AG04449 (cell line): ENCODE results near the gene IL1RAPL2.

Experiments
- CTCF ChIA-PET: fragments of 350-600 bp; formaldehyde crosslinking; extraction: SDS; loops from one replicate; lab custom pipeline; 2021; ENCODE audit warnings: antibody characterized with exemption; lab: Yijun Ruan, JAX
- POLR2A ChIA-PET: fragments of 400-600, 350-600 bp; formaldehyde crosslinking; extraction: SDS; loops from one replicate; lab custom pipeline; 2020; ENCODE audit warnings: antibody characterized with exemption, inconsistent platforms; lab: Yijun Ruan, JAX
- DNase-seq: peaks from one replicate; pipeline ENCODE4 v3.0.0-alpha.2; 2010; ENCODE audit warnings: low read depth, low spot score
- H3K4me3 ChIP-seq: 2 replicates; pipeline ENCODE4 v1.5.1; 2011; ENCODE audit warnings: low read depth, mild to moderate bottlenecking, control low read depth, low read length
- TF ChIP-seq, protein P1 (sequence below): IDR thresholded peaks from one replicate; pipeline ENCODE4 v1.5.1; 2011; ENCODE audit warnings: mild to moderate bottlenecking, moderate library complexity, low read length, control low read depth, inconsistent platforms; ENCODE audit not compliant: insufficient read depth; ENCODE audit errors: missing control alignments

The IL1RAPL2 gene

GRCh38 chrX:104684077-104684476, 118.1 kb downstream of the IL1RAPL2 start:
- no peak overlapping the region for H3K4me3 ChIP-seq
- POLR2A ChIA-PET, result no interaction called here
- CTCF ChIA-PET, result no interaction called here
- DNase-seq, result no peak
- TF ChIP-seq, protein P1, sequence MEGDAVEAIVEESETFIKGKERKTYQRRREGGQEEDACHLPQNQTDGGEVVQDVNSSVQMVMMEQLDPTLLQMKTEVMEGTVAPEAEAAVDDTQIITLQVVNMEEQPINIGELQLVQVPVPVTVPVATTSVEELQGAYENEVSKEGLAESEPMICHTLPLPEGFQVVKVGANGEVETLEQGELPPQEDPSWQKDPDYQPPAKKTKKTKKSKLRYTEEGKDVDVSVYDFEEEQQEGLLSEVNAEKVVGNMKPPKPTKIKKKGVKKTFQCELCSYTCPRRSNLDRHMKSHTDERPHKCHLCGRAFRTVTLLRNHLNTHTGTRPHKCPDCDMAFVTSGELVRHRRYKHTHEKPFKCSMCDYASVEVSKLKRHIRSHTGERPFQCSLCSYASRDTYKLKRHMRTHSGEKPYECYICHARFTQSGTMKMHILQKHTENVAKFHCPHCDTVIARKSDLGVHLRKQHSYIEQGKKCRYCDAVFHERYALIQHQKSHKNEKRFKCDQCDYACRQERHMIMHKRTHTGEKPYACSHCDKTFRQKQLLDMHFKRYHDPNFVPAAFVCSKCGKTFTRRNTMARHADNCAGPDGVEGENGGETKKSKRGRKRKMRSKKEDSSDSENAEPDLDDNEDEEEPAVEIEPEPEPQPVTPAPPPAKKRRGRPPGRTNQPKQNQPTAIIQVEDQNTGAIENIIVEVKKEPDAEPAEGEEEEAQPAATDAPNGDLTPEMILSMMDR, result no peak

DNA sequence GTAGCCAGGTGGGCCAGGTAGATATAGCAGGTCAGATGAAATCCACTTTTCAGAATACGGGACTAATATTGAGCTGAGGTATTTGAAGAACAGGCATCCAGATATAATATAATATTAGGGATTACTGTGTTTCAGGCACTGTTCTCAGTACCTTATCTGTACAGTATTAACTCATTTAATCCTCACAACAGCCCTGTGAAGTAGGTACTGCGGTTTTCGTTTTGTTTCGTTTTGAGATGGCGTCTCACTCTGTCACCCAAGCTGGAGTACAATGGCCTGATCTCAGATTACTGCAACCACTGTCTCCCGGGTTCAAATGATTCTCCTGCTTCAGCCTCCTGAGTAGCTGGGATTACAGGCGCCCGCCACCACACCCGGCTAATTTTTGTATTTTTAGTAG, 129.6 kb downstream of the IL1RAPL2 start:
- TF ChIP-seq, protein P1, result no peak
- CTCF ChIA-PET, result no interaction called here
- H3K4me3 ChIP-seq, result no peak overlapping the region
- DNase-seq, result no peak
- POLR2A ChIA-PET, result no interaction called here

GRCh38 chrX:104696667-104697066, 130.7 kb downstream of the IL1RAPL2 start:
- CTCF ChIA-PET, result no interaction called here
- POLR2A ChIA-PET, result no interaction called here
- TF ChIP-seq, protein P1, result no peak
- DNase-seq, result no peak
- no peak overlapping the region for H3K4me3 ChIP-seq

DNA sequence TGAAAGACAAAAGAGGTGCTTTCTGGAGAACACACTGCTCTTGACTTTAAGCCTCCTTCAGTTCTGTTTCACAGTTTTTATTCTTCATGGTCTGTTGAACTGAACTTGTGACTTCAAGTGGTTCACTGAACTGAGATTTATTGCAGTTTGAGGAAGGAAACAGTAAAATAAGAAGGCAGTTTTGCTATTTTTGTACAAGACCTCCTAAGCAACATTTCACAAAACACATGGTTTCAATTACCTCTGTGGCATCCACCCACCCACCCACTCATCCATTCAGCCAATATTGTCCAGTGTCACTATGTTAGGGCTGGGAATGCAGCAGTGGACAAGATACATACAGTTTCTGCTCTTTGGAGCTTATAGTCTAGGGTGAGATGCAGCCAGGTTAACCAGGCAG, 131.3 kb downstream of the IL1RAPL2 start:
- no peak overlapping the region for H3K4me3 ChIP-seq
- CTCF ChIA-PET, result no interaction called here
- DNase-seq, result no peak
- TF ChIP-seq, protein P1, result no peak
- POLR2A ChIA-PET, result no interaction called here

- ChIA-PET CTCF (no interaction called here), POLR2A (no interaction called here)
- DNase-seq, result no peak
- no peak overlapping the region for H3K4me3 ChIP-seq
- TF ChIP-seq, protein P1, result no peak
Measured at GRCh38 chrX:104707042-104707441, 141.0 kb downstream of the IL1RAPL2 start.

- POLR2A ChIA-PET, result no interaction called here
Measured at GRCh38 chrX:104707572-104707971, 141.6 kb downstream of the IL1RAPL2 start.

More at GRCh38 chrX:104707572-104707971, 141.6 kb downstream of the IL1RAPL2 start:
- TF ChIP-seq, protein P1, result no peak
- no peak for DNase-seq
- H3K4me3 ChIP-seq, result no peak overlapping the region
- CTCF ChIA-PET, result no interaction called here
